NCI-H187 treated with DMSO at 0.1 percent for 48 hours (cell line): ENCODE measurements around the gene DCAF7.

Experiments used
- DNase-seq: peaks from one replicate; lab custom pipeline; 2025; lab: John Stamatoyannopoulos, UW

Gene DCAF7

DNA sequence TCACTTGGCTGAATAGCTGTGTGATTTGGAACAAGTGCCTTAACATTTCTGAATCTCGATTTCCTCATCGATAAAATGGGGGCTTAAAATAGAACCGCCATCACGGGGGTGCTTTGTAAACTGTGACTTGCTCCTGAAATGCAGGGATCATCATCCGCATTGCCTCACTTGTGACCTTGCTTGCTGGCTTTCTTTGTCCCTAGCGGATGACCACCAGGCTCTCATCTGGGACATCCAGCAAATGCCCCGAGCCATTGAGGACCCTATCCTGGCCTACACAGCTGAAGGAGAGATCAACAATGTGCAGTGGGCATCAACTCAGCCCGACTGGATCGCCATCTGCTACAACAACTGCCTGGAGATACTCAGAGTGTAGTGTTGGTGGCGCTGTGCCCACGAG, 38.5 kb downstream of the DCAF7 start:
- DNase-seq: no peak

DNA sequence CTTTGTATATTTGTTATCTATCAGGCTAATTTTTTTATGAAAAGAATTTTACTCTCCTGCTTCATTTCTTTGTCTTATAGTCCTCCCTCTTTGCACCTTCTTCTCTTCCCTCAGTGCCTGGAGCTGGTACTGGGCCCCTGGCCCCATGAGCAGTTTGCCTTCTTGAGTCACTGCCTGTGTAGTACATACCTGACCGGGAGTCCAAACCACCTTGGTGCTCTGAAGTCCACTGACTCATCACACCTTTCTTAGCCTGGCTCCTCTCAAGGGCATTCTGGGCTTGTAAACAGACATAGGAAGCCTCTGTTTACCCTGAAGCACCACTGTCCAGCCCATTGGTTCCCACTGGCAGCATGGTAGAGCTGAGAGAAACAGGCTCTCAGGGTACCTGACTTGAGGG, 39.4 kb downstream of the DCAF7 start:
- no peak for DNase-seq

DNA sequence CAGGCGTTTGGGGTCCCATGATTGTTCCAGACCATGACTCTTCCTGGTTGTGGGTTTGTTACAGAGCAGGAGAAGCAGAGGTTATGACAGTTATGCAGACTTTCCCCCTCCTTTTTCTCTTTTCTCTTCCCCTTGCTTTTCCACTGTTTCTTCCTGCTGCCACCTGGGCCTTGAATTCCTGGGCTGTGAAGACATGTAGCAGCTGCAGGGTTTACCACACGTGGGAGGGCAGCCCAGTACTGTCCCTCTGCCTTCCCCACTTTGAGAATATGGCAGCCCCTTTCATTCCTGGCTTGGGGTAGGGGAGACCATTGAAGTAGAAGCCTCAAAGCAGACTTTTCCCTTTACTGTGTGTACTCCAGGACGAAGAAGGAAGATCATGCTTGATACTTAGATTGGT, 42.5 kb downstream of the DCAF7 start:
- DNase-seq: no peak

DNA sequence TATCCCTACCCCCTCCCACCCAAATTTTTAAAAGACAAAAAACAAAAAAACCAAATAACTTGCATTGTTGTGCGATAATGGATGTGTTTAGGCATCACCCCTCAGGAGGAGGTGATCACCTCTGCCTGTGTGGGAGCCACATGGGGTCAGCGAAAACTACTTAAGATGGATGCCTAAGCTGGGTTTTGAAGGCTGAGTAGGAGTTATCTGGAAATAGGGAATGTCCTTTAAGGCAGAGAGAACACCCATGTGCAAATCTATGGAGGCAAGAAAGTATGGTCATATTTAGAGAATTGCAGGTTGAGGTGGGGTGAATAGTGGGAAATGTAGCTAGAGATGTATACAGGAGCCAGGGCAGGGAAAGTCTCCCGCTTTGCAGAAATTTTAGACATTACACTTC, 44.9 kb downstream of the DCAF7 start:
- no peak for DNase-seq

DNA sequence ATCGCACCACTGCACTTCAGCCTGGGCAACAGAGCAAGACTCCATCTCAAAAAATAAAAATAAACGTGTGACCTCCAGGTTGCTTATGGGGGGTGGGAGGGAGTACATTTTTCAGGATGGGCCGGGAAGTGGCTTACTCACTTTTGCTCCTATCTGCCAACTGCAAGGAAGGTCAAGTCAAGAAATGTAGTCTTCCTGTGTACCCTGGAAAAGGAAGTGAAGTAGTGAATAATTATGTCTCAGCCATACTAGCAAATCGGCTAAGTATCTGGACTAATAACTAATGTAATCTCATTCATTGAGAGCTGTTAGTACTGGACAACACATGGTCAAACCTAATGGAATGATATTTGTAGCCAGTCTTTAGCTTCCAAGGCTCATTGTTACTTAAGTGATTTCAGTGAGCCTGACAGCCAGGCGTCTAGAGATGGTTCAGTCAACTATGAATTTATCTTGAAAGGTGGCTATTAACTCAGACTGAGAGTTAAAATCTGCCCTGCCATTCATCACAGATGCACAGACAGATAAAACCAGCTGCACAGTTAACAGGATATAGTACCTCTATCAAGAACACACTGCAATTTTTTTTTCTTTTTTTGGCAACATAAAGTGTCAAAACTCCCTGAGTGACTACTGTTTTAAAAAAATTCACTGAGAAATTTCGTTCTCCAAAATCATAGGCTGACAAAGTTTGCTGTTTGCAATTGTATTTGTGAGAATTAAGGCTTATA, 46.7 kb downstream of the DCAF7 start:
- no peak for DNase-seq

DNA sequence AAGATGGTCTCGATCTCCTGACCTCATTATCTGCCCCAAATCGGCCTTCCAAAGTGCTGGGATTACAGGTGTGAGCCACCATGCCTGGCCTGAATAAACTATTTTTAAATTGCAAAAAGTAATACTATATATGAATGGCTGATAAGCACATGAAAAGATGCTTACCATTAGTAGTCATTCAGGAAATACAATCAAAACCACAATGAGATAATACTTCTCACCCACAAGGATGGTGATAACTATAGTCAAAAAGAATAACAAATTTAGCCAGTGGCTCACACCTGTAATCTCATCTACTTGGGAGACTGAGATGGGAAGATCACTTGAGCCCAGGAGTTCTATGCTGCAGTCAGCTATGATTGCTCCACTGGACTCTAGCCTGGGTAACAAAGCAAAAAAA, 48.0 kb downstream of the DCAF7 start:
- DNase-seq: no peak

DNA sequence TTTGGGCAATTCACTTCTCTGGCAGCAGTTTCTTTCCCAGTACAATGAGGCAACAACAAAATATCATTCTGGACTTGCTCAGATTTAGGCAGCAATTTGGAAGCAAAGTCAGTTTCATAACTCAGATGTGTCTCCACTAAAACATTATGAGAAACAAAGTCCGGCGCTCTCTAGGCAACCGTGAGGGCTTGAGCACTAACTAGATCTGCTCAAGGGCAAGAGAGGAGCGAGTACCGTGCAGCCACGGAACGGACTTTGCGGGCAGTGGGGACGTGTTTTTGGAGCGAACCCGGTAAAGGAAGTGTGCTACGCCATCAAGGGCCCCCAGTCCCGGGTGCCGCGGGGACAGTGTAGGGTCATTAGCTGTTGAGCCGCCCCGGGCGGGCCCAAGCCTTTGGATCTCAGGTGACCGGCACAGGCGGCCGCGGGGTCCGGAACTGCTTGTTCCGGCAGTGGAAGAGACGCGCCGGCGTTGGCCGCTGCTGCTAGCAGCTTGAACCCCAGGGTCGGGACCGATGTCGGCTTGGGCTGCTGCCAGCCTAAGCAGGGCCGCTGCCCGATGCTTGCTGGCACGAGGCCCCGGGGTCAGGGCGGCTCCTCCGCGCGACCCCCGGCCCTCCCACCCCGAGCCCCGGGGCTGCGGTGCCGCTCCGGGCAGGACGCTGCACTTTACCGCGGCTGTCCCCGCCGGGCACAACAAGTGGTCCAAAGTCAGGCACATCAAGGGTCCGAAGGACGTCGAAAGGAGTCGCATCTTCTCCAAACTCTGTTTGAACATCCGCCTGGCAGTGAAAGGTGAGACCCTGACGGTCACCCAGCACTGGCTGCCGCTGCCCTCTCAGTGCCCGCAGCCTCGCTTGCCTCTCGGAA, 50.5 kb downstream of the DCAF7 start, which contains the start of gene TACO1:
Gene TACO1, plus strand, starts transcription at position 327 of the 870 bp plus-strand sequence. Its CDS starts 189 bp downstream, at position 516.
- DNase-seq: peak; percentile 22

DNA sequence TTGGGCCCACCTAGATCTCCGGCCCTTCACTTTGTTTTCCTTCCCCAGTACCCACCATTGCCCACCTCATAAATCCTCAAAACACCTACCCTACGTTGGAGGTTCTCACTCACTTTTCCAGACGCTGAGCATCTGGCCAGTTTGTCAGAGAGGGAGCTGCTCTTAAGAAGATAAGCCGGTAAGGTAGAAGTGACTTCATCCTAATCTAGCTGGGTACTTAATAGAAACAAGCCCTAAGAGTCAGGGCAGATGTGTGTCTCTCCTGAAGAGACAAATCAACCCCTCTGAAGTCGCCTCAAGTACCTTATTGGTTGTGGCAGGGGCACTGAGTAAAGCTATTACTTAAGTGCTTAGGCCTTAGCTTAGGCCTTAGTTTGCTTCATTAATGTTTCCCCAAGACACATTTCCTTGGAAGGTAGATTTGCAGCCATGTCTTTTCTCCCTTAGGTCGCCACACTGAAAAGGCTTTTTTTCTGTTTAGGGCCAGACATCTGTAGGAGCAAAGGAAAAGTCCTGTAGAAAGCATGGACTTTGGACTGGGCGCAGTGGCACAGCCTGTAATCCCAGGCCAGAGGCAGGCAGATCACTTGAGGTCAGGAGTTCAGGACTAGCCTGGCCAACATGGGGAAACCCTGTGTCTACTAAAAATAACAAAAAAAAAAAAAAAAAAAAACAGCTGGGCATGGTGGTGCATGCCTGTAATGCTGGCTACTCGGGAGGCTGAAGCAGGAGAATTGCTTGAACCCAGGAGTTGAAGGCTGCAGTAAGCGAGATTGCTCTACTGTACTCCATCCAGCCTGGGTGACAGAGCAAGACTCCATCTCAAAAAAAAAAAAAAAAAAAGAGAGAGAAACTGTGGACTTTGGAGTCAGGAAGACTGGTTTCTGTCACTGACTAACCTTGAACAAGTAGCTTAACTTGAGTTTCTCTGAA, 51.4 kb downstream of the DCAF7 start:
- DNase-seq: no peak

DNA sequence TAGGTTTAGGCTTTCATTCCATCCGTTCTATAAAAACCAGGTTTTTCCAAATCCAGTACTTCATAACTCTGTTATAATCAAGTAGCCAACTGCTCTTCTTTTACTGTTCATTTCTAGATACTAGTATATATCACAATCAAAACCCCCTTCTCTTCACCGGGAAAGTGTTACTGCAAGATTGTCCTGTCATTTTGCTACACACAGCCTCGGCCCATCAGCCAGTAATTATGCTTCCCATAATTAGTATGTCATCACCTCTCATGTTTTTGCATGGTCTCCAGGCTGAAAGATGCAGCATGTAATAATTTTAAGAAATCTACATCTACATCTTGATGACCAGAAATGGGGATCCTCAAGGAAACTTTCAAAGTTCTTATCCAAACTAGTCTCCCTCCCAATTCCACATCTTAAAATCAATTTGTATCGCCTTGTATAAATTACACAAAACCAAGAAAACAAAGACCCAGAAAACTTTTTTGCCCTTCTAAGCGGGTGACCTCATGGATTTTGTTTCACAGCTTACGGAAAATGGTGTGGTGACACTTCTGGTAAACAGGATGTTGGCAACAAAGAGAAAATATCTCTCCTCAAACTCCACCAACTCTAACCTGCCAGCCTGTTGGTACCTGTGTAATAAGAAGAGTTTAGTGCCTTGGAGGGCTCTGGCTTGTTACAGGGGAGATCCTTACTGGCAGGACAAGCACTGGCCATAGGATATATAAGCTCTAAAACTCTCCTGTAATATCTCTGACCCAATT, 59.7 kb downstream of the DCAF7 start:
- no peak for DNase-seq

DNA sequence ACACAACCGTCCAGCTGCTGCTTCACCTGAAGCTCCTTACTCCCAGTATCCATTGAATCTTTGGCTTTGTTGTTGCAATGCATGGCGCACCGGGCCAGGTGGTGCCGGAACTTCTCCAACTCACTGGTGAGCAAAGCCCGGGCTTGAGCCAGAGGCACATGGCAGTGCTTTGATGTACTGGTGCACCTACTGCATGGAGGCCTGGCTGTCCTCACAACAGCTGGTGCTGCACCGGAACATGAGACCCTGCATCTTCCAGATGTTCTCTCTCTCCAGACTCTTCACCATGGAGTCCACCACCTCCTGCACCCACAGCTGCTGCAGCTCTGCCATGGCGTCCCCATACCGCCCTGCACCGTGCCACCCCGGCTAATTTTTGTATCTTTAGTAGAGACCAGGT, 60.6 kb downstream of the DCAF7 start:
- no peak for DNase-seq

DNA sequence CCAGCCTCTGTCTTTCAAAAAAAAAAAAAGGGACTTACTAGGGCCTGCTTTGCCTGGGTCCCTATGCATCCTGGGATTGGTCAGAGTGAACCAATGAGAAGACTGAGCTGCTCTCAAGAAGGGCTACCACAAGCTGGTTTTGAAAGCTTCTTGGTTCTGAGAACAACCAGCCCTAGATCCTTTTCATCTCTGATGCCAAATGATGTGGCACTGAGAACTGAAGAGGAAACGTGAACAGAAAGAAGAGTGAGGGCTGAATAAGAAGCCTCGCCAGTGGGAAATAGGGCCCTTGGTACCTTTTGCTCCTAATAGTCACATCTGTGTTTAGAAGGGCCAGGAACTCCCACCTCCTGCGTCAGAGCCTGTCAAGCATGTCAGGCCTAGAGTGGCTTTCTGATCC, 61.1 kb downstream of the DCAF7 start:
- no peak for DNase-seq

DNA sequence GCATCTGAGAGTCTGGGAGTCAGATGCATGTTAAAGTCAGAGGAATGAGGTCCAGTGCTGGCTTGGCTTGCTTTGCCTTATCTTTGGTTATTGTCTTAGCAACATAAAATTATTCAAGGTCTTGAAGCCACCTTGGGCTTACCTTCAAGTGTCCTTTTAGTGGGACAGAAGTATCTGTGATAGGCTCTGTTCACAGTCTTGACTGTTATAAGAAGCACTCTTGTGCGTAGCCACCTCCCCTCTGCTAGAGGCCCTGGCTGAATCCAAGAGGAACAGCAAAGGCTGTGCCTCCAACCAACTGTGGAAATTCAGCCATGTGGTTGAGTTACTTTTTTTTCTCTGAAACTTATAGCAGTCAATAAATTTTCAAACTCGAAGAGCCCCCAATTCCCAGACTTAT, 63.4 kb downstream of the DCAF7 start:
- DNase-seq: no peak

DNA sequence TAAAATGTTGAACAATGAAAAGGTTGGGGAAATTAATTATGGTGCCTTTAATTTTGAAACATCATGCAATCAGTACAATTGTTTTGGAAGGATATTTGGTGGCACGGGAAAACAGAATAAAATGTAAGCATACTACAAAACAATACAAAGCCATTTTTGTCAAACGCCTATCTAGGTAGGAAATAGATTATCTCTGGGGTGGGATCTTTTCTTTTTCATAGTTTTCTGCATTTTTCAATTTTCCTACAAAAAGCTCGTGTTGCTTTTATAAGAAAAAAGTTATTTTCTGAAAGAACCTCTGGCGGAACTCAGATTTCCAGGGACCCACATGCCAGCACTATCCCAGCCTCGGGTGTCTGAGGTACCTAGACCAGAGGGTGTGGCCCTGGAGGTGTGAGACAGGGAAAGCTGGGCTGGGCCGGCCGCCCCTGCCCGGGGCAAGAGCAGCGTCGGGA, 71.0 kb downstream of the DCAF7 start:
- DNase-seq: no peak

DNA sequence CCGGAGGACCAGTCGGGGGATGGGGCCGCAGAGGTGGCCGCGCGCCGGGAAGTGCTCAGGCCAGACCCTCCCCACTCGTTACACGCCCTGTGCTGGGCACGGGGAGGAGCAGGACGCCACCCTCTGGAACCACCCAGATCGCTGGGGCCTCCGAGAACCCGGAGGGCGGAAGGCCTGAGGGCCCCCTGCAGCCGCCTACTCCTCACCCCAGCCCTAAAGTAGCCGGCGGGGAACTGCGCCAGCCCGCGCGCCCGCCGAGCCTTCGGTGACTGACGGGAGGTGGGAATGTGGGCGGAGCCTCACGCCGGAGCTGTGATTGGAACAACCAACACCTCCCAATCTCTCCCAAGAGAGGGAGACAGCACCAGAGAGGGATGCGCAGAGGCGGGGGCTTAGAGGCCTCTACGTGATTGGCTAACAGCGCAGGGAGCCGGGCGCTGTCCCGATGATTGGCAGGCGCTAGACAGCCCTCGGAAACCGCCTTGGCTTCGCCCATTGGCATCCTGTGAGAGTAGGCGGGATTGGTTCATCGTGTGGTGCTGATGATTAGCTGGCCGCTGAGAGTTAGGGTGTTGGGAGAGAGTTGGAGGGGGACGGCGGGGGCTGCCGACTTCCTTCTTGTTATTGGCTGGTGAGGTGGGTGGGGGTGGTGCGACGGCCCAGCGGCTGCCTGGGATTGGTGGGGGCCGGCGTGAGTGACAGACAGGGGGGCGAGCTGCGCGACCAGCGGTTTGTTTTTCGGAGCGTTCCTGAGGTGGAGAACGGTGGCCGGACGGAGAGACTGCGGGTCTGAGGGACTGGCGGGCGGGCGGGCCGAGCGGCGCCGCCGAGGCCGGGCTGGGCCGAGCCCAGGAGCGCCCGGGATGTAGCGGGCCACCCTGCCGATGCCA, 71.7 kb downstream of the DCAF7 start, which contains the start of gene MAP3K3:
Gene MAP3K3, plus strand, starts transcription at position 734 of the 890 bp plus-strand sequence. CDS start 343 bp downstream, outside the sequence.
- peak; percentile 99 for DNase-seq

DNA sequence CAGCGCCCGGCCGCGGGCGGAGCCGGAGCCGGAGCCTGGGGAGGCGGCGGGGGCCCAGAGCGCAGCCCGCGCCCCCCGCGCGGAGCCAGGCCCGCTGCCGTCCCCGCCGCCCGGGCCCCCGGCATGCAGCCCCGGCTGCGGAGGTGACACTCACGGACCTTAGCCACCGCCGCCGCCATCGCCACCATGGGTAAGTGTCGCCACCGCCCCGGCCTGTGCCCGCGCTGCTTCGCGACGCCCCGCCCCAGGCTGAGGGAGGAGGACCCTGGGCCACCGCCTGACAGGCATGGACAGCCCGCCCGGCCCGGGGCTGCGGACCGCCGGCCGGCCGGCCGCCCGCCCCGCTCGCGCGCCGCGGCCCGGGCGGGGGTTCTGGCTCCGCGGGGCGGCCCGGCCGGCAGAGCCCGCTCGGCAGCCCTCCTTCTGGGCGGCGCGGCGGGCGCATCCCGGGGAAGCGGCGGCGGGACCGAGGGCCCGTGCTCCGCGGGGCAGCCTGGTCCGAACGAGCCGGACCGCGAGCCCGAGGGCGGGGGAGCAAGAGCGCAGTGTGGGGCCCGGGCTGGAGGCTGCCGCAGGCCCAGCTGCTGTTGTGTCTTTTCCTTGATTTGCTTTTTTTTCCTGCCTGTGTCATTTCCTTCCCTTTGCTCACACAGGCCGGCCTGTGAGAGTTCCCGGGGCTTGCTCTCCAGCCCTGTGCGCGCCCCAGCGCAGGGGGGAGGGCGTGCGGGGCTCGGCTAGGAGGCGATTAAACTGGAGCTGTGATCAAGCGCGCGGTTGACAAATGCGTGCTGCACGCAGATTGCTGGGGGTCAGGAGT, 72.5 kb downstream of the DCAF7 start:
- no peak for DNase-seq

DNA sequence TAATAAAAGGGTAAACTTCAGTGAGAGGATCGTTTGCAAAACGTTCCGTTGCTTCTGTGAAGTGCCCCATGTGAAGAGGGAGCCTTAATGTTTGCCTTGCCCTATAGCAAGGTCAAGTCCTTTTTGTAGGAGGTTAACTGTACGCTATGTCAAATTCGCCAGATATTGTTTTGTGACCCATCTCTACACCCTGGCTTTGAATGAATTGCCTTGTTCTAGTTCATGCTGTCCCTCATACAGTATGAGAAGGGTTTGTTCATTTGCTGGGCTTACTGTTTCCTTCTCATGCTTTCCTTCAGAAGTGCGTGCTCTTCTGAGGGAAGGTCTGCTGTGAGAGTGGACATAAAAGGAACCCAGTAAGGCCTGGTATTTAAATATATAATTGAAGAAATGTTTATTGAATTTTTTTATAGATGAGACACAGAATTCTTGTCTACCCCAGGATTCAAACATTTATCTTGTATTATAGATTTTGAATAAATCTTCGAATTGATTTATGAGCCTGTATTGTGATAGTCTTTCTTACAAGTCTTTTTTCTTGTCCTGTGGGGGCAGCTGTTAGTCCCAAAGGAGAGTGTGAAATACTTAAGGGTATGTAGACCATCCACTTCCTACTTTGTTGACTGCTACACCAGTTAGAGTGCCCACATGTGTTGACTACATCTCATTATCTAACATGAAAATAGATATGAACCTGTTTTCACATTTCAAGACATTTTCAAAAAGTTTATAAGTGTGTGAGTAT, 73.7 kb downstream of the DCAF7 start:
- no peak for DNase-seq

DNA sequence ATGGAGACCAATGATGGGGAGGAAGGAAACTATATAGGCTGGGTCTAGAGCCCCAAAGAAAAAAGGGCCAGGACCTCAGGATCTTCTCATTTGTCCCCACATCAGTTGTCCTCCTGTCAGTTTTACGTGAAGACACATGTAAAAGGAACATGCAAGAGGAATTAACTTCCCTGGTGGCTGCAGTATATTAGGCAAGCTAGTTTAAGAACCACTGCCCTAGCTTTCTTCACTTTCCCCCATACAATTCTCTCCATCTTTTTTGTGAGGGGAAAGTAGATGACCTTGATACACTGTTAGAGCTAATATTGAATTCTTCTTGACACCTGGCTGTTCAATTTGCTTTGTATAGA, 74.2 kb downstream of the DCAF7 start:
- no peak for DNase-seq

DNA sequence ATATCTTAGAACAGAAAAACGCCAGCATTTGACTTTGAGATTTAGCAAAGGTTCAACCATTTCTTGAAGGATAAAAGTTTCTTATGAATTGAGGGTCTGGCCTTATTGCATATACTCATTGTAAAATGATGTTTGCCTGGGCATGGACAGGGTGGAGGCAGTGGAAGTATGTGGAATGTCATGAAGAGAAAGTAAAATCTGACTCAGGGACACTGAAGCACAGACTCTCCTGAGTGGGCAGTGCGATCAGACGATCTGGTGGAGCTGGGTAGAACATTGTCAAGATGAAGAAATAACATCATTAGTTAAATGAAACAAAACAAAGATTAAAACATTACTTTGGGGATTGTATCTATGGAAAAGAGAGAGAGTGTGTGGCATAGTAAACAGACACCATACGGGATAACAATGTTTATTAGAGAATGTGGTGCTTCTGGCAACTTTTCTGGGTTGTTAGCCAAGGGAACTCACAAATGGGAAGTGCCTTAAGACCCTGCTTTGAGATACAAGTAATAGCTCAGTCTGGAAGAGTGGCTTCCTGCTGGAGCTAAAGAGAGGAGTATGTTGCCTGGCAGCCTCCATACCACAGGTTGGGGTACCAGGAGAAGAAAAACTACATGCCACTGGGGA, 76.4 kb downstream of the DCAF7 start:
- DNase-seq: no peak
